K562 (cell line): ENCODE data around the gene AKAP6. TPM values are rescaled to one million over a fixed set of nuclear protein-coding genes. Genes with fewer than 3 reads are reported as not detected.

ENCODE experiments used
- ATAC-seq: fragments of 200-7000 bp; cut with Tn5 transposase; 3 replicates; pipeline ENCODE4 v1.9.1; 2020; ENCODE audit warnings: moderate library complexity
- BruUV-seq: library from RNA; stranded (reverse); fragments of 400-500 nt; replicated peaks from 2 replicates; lab custom pipeline; 2021; lab: Mats Ljungman, UMichigan
- CTCF ChIA-PET: fragments of 300-600 bp; formaldehyde crosslinking; extraction: SDS; loops from one replicate; lab custom pipeline; 2021; ENCODE audit warnings: low intra/inter-chr PET ratio; lab: Yijun Ruan, JAX
- POLR2A ChIA-PET: fragments of 300-600, 350-650 bp; sonication (Branson Sonifier 250); formaldehyde crosslinking; extraction: SDS; loops from one replicate; lab custom pipeline; 2021; ENCODE audit warnings: antibody characterized with exemption, inconsistent platforms; lab: Yijun Ruan, JAX
- DNase-seq, 4 experiments: peaks; one replicate each; pipeline versions ENCODE4 v3.0.0 to v3.0.0-alpha.2; 2011 to 2018; ENCODE audit warnings: low spot score in 3 of 4, mixed read lengths in 3 of 4; ENCODE audit errors: extremely low read depth in 1 of 4
- FAIRE-seq: peaks from 2 replicates; lab custom pipeline; 2011; peaks lifted over from hg19 to GRCh38; lab: Jason Lieb, UNC
- H2AFZ ChIP-seq: 2 replicates; pipeline ENCODE4 v1.6.0; 2011; ENCODE audit warnings: low read depth, low read length, control low read depth, inconsistent platforms
- H3K27ac ChIP-seq: fragments of 200-600 bp; 3 replicates; pipeline ENCODE4 v1.8.0; 2011; ENCODE audit warnings: low read depth, mild to moderate bottlenecking, control low read depth, inconsistent platforms, low read length, moderate library complexity, mixed read lengths; ENCODE audit errors: extremely low read depth
- H3K27me3 ChIP-seq, 2 experiments: fragments of 300-600 bp in 1 of 2; 2 replicates in 1 of 2; 3 replicates in 1 of 2; pipeline versions ENCODE4 v1.6.0 to v1.8.0; 2011; ENCODE audit warnings: inconsistent platforms in 2 of 2, low read length in 2 of 2, mild to moderate bottlenecking in 1 of 2, mixed read lengths in 1 of 2, moderate library complexity in 1 of 2; ENCODE audit not compliant: control insufficient read depth in 2 of 2, insufficient read depth in 2 of 2
- H3K36me3 ChIP-seq: fragments of 300-600 bp; 3 replicates; pipeline ENCODE4 v1.8.0; 2011; ENCODE audit warnings: mild to moderate bottlenecking, low read length, inconsistent platforms; ENCODE audit not compliant: control insufficient read depth, insufficient read depth
- H3K4me1 ChIP-seq, 2 experiments: fragments of 200-600 bp in 1 of 2; replicated peaks in 1 of 2; 2 replicates in 1 of 2; 3 replicates in 1 of 2; pipeline versions ENCODE4 v1.5.1 to v1.8.0; 2011; ENCODE audit warnings: inconsistent platforms in 2 of 2, low read length in 2 of 2, mild to moderate bottlenecking in 1 of 2, mixed read lengths in 1 of 2, moderate library complexity in 1 of 2; ENCODE audit not compliant: control insufficient read depth in 2 of 2, insufficient read depth in 2 of 2
- H3K4me2 ChIP-seq: 2 replicates; pipeline ENCODE4 v1.6.1; 2011; ENCODE audit warnings: low read length, control low read depth, inconsistent platforms, mixed read lengths; ENCODE audit not compliant: insufficient read depth
- H3K4me3 ChIP-seq: fragments of 200-600 bp; sonication (generic), shearing (Covaris generic); 2 replicates; pipeline ENCODE4 v1.5.1; 2016; ENCODE audit warnings: control low read depth, inconsistent platforms
- H3K79me2 ChIP-seq: fragments of 200-600 bp; 3 replicates; pipeline ENCODE4 v1.8.0; 2011; ENCODE audit warnings: low read length, inconsistent platforms; ENCODE audit not compliant: control insufficient read depth, insufficient read depth
- H3K9ac ChIP-seq, 2 experiments: 2 replicates each; pipeline versions ENCODE4 v1.6.0 to v1.6.1; 2011; ENCODE audit warnings: low read depth in 2 of 2, low read length in 2 of 2, control low read depth in 1 of 2, inconsistent platforms in 1 of 2, mild to moderate bottlenecking in 1 of 2, mixed read lengths in 1 of 2; ENCODE audit not compliant: insufficient read depth in 1 of 2
- H3K9me1 ChIP-seq: one replicate; pipeline ENCODE4 v1.6.0; 2011; ENCODE audit warnings: inconsistent platforms, mild to moderate bottlenecking, low read length, moderate library complexity; ENCODE audit not compliant: control insufficient read depth, insufficient read depth
- H3K9me3 ChIP-seq: replicated peaks from 2 replicates; pipeline ENCODE4 v1.5.1; 2011; ENCODE audit warnings: low read depth, low read length, inconsistent platforms; ENCODE audit not compliant: control insufficient read depth, insufficient read depth
- H4K20me1 ChIP-seq: replicated peaks from 2 replicates; pipeline ENCODE4 v1.6.1; 2011; ENCODE audit warnings: low read length, inconsistent platforms, mixed read lengths; ENCODE audit not compliant: control insufficient read depth, insufficient read depth
- CBFB ChIP-seq: sonication (generic); formaldehyde crosslinking; IDR thresholded peaks from 2 replicates; pipeline ENCODE4 v1.4.0; 2020; ENCODE audit warnings: mild to moderate bottlenecking, missing genetic modification reagents
- E2F1 ChIP-seq: sonication (generic); formaldehyde crosslinking; IDR thresholded peaks from 2 replicates; pipeline ENCODE4 v1.8.1; 2023; ENCODE audit warnings: mild to moderate bottlenecking, missing genetic modification reagents, moderate library complexity
- HSF4 ChIP-seq: fragments of 250-450 bp; sonication (Bioruptor Pico); IDR thresholded peaks from 2 replicates; pipeline ENCODE4 v2.1.2; 2022; ENCODE audit warnings: mild to moderate bottlenecking, moderate library complexity, borderline replicate concordance
- MTF1 ChIP-seq: fragments of 250-450 bp; sonication (Bioruptor Pico); IDR thresholded peaks from 2 replicates; pipeline ENCODE4 v1.9.0; 2021; ENCODE audit warnings: moderate library complexity, mild to moderate bottlenecking, inconsistent platforms, borderline replicate concordance
- PHF8 ChIP-seq: fragments of 200-600 bp; sonication (generic); IDR thresholded peaks from 2 replicates; pipeline ENCODE4 v1.6.1; 2012; ENCODE audit warnings: mixed run types, mild to moderate bottlenecking, inconsistent platforms, low read length, moderate library complexity, borderline replicate concordance
- RCOR1 ChIP-seq, 2 experiments: IDR thresholded peaks; 2 replicates each; pipeline ENCODE4 v1.6.1; 2012; ENCODE audit warnings: low read depth in 2 of 2, low read length in 2 of 2, borderline replicate concordance in 1 of 2, improper control_type of control experiment in 1 of 2
- REST ChIP-seq, 2 experiments: fragments of 450-650 bp; formaldehyde crosslinking in 1 of 2; IDR thresholded peaks; 2 replicates each; pipeline versions ENCODE4 v1.4.0 to v1.6.1; 2014 to 2020; ENCODE audit warnings: mild to moderate bottlenecking in 2 of 2, borderline replicate concordance in 1 of 2, low read depth in 1 of 2
- ZC3H8 ChIP-seq: fragments of 450-650 bp; IDR thresholded peaks from 2 replicates; pipeline ENCODE4 v1.6.1; 2017
- ZNF764 ChIP-seq: fragments of 250-450 bp; sonication (Bioruptor Pico); IDR thresholded peaks from 2 replicates; pipeline ENCODE4 v1.4.0; 2020; ENCODE audit warnings: low read depth, mild to moderate bottlenecking, moderate library complexity
- WGBS: fragments of 100-300 bp; shearing (Covaris generic); methylation state at CpG from one replicate; pipeline ENCODE4 v1.1.6; 2016; ENCODE audit warnings: low coverage, mixed read lengths; ENCODE audit not compliant: insufficient coverage; ENCODE audit errors: missing lambda C conversion rate; 5-methylcytosine and 5-hydroxymethylcytosine counted together
- in situ Hi-C: fragments of 300-500 bp; cut with MboI; formaldehyde crosslinking; loops from 4 replicates; pipeline ENCODE4 v1.15.0; 2018; ENCODE audit warnings: inconsistent platforms, mixed read lengths
- intact Hi-C: fragments of 100-400 bp; cut with micrococcal nuclease; formaldehyde crosslinking; loops from 2 replicates; pipeline ENCODE4 v1.14.2; 2022
- polyA plus RNA-seq, 8 experiments: library from polyadenylated mRNA; depleted of rRNA in 4 of 8; stranded (reverse) in 5 of 8; unstranded in 3 of 8; fragments of >200 nt; fragmentation: Nextera tagmentation in 2 of 8; fragmentation: Illumina TruSeq in 1 of 8; extraction: Ambion mirVana in 2 of 8; extraction: Trizol in 1 of 8; gene quantifications; 2 replicates each; pipeline versions ENCODE4 v1.2.1 to v1.2.3, GENCODE V29; 2011 to 2014; ENCODE audit warnings: inconsistent platforms in 1 of 8, missing spikeins in 1 of 8
- total RNA-seq, 7 experiments: library from RNA; depleted of rRNA in 6 of 7; stranded (reverse); fragments of >200 nt in 6 of 7; fragmentation: Illumina TruSeq in 2 of 7; extraction: Trizol in 2 of 7; gene quantifications; 2 replicates each; pipeline versions ENCODE4 v1.2.1 to v1.2.3, GENCODE V29; 2011 to 2021; ENCODE audit warnings: low replicate concordance in 1 of 7
- TF ChIP-seq, protein P1 (sequence below), 2 experiments: fragments of 450-650 bp in 1 of 2; sonication (generic) in 1 of 2; formaldehyde crosslinking in 1 of 2; IDR thresholded peaks in 1 of 2; conservative IDR thresholded peaks in 1 of 2; 2 replicates each; pipeline versions ENCODE4 v1.6.1 to v1.8.1; 2016 to 2023; ENCODE audit warnings: mild to moderate bottlenecking in 2 of 2, moderate library complexity in 2 of 2, inconsistent platforms in 1 of 2, missing genetic modification reagents in 1 of 2

The AKAP6 gene
- total and polyA plus RNA-seq, 9 of the 15 experiments (the other 6 are each of a cell fraction or from before 2014, with no cell fraction given), result 0.03 to 1.7 (median 0.48) TPM

GRCh38 chr14:32657081-32657480 is 328.0 kb downstream of the AKAP6 start (continued):
- TF ChIP-seq, protein P1, sequence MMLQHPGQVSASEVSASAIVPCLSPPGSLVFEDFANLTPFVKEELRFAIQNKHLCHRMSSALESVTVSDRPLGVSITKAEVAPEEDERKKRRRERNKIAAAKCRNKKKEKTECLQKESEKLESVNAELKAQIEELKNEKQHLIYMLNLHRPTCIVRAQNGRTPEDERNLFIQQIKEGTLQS (IDR thresholded peaks at IDR 0.05), result peak; percentile 23; the same call in 1 of the 2 replicates
- TF ChIP-seq, protein P1 (CRISPR knock-in tag; conservative IDR thresholded peaks at IDR 0.05), result no peak
- TF ChIP-seq, all 486 proteins: peak for 14

DNA sequence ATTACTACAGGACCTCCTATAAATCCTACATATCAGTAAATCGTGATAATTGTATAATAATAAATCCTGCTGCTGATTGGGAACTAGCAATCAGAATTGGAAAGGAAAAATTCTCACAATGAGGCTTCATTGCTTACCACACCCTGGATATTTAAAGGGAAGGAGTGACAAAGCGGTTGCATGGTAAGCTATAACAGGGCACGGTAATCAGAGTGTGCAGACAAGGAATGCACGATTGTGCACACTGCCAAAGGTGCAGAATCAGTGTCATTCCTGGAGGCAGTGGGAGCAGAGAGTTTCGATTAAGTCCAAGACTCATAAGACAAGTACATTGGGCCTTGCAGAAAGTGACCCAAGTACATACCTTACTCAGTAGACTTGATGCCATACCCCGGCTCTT is 332.1 kb downstream of the AKAP6 start:
- WGBS, result 2% methylated on average over 6 of the region's 6 CpGs
- no peak overlapping the region for H2AFZ ChIP-seq
- no peaks in the 10 kb centered on the region for H3K27me3 ChIP-seq
- H4K20me1 ChIP-seq, result no peaks in the 10 kb centered on the region
- no peak overlapping the region for H3K27ac ChIP-seq
- POLR2A ChIA-PET, result no interaction called here
- intact Hi-C loops (no loop called here), in situ Hi-C loops (no loop called here)
- H3K9ac ChIP-seq, result no peak overlapping the region
- no peak for FAIRE-seq
- H3K9me3 ChIP-seq, result no peaks in the 10 kb centered on the region
- DNase-seq, result no peak
- no peaks in the 10 kb centered on the region for H3K4me1 ChIP-seq
- CTCF ChIA-PET, result no interaction called here
- no peaks in the 10 kb centered on the region for H3K9me1 ChIP-seq
- H3K4me2 ChIP-seq, result no peak overlapping the region
- H3K4me3 ChIP-seq, result no peak overlapping the region
- H3K36me3 ChIP-seq, result no peaks in the 10 kb centered on the region
- BruUV-seq, result no TSS peak
- H3K79me2 ChIP-seq, result no peaks in the 10 kb centered on the region
- ATAC-seq, result no peak
- TF ChIP-seq ZC3H8 (no peak), CBFB (CRISPR knock-in tag) (no peak), PHF8 (no peak), ZNF764 (CRISPR knock-in tag) (no peak), RCOR1 (IDR thresholded peaks at IDR 0.05; ENCODE audit: borderline replicate concordance in 1 of 2, low read depth in 2 of 2, low read length in 2 of 2) (no peak), REST (IDR thresholded peaks at IDR 0.05; ENCODE audit: borderline replicate concordance) (no peak), REST (CRISPR knock-in tag; IDR thresholded peaks at IDR 0.05; ENCODE audit: low read depth) (no peak), MTF1 (no peak), E2F1 (CRISPR knock-in tag) (no peak), HSF4 (CRISPR knock-in tag) (no peak)
